ENCODE data around the gene ERAP2.

The ERAP2 gene

DNA sequence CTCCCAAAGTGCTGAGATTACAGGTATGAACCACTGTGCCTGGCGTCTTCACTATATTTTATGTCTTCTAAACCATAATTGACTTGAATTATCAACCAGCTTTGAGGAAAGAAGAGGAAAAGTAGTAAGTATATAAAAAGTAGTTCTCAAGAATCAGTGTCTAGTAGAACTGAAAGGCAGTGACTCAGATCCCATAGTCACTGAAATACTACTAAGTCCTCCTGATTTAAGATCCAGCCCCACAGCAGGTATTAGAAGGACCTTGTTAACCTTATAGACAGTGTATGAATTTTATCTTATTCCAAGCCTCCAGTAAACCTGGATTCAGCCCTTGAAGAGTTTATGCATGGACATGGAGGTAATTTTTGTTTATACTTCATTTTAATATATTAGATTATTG, 91.1 kb downstream of the ERAP2 start:
- Histone ChIP-seq H3K4me3 (ENCODE audit: insufficient read length, low read depth) (no peak overlapping the region), H3K9me3 (ENCODE audit: insufficient read depth, low read length) (no peaks in the 10 kb centered on the region), H3K36me3 (ENCODE audit: insufficient read depth, insufficient read length, low read length) (no peaks in the 10 kb centered on the region), H3K4me1 (ENCODE audit: insufficient read depth, insufficient read length) (no peaks in the 10 kb centered on the region), H3K27me3 (ENCODE audit: insufficient read depth, insufficient read length) (no peaks in the 10 kb centered on the region), H3K9ac (ENCODE audit: insufficient read length, low read depth) (no peak overlapping the region)
- no peak for TF ChIP-seq YY1 (IDR thresholded peaks at IDR 0.05; ENCODE audit: insufficient read depth, insufficient read length)
- no peak for TF ChIP-seq SUZ12 (IDR thresholded peaks at IDR 0.05; ENCODE audit: extremely low read depth, insufficient read depth, insufficient read length)
- no peak for TF ChIP-seq ZNF274 (IDR thresholded peaks at IDR 0.05; ENCODE audit: low read depth, low read length)
- no peak for DNase-seq (ENCODE audit: low read depth, low spot score)

- Histone ChIP-seq H3K36me3 (ENCODE audit: insufficient read depth, insufficient read length, low read length) (no peaks in the 10 kb centered on the region), H3K4me1 (ENCODE audit: insufficient read depth, insufficient read length) (no peaks in the 10 kb centered on the region), H3K27me3 (ENCODE audit: insufficient read depth, insufficient read length) (no peaks in the 10 kb centered on the region), H3K9me3 (ENCODE audit: insufficient read depth, low read length) (no peaks in the 10 kb centered on the region), H3K9ac (ENCODE audit: insufficient read length, low read depth) (no peak overlapping the region), H3K4me3 (ENCODE audit: insufficient read length, low read depth) (no peak overlapping the region)
- no peak for TF ChIP-seq ZNF274 (IDR thresholded peaks at IDR 0.05; ENCODE audit: low read depth, low read length)
- TF ChIP-seq SUZ12 (IDR thresholded peaks at IDR 0.05; ENCODE audit: extremely low read depth, insufficient read depth, insufficient read length): no peak
- DNase-seq (ENCODE audit: low read depth, low spot score): no peak
These were observed 91.8 kb downstream of the ERAP2 start for GRCh38 chr5:96968074-96968473.

DNA sequence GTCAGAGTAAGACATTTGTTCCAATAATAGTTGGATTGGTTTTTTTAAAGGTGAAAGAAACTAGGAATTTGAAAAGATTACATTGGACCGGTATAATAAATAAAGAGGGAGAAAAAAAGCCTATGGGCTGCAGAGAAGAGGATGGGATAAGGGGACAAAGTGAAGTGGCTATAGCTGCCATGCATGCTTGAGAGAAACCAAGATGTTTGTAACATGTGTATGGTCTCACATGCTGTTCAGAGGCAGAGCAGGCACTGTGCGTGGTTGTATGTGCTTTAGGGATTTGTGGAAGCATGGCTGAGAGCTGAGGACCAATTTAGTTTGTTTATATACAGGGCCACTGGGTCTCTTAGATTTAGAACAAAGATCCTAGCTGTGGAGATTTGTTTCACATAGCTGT, 92.3 kb downstream of the ERAP2 start:
- no peak overlapping the region for H3K9ac ChIP-seq (ENCODE audit: insufficient read length, low read depth)
- no peak for DNase-seq (ENCODE audit: low read depth, low spot score)
- no peaks in the 10 kb centered on the region for H3K27me3 ChIP-seq (ENCODE audit: insufficient read depth, insufficient read length)
- TF ChIP-seq ZNF274 (IDR thresholded peaks at IDR 0.05; ENCODE audit: low read depth, low read length): no peak
- no peak for TF ChIP-seq SUZ12 (IDR thresholded peaks at IDR 0.05; ENCODE audit: extremely low read depth, insufficient read depth, insufficient read length)
- TF ChIP-seq YY1 (IDR thresholded peaks at IDR 0.05; ENCODE audit: insufficient read depth, insufficient read length): no peak
- H3K36me3 ChIP-seq (ENCODE audit: insufficient read depth, insufficient read length, low read length): no peaks in the 10 kb centered on the region
- no peak overlapping the region for H3K4me3 ChIP-seq (ENCODE audit: insufficient read length, low read depth)
- H3K9me3 ChIP-seq (ENCODE audit: insufficient read depth, low read length): no peaks in the 10 kb centered on the region
- no peaks in the 10 kb centered on the region for H3K4me1 ChIP-seq (ENCODE audit: insufficient read depth, insufficient read length)
